Measurements from ENCODE around the gene PTPN6.

DNA sequence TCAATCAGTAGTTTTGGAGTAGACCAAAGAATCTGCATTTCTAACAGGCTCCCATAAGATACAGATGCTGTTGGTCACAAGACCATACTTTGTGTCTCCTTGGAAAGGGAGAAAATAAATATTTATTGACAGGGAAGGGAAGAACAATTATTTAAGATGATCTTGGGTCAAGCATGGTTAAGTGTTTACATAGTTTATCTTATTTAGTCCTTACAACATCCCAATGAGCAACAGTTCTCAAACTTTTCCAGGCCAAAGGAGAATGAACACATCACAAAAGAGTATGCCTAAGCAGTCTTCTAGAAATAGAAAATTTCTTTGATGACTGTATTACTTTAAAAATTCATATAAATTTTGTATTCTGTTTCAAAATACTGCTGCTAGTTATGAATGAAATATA lies 58.4 kb downstream of the PTPN6 start:
- TF ChIP-seq, protein P1, sequence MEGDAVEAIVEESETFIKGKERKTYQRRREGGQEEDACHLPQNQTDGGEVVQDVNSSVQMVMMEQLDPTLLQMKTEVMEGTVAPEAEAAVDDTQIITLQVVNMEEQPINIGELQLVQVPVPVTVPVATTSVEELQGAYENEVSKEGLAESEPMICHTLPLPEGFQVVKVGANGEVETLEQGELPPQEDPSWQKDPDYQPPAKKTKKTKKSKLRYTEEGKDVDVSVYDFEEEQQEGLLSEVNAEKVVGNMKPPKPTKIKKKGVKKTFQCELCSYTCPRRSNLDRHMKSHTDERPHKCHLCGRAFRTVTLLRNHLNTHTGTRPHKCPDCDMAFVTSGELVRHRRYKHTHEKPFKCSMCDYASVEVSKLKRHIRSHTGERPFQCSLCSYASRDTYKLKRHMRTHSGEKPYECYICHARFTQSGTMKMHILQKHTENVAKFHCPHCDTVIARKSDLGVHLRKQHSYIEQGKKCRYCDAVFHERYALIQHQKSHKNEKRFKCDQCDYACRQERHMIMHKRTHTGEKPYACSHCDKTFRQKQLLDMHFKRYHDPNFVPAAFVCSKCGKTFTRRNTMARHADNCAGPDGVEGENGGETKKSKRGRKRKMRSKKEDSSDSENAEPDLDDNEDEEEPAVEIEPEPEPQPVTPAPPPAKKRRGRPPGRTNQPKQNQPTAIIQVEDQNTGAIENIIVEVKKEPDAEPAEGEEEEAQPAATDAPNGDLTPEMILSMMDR (IDR thresholded peaks at IDR 0.05) = no peak
- no peak for TF ChIP-seq POLR2AphosphoS5 (IDR thresholded peaks at IDR 0.05)
